ENCODE results near the gene NCOA3.
A peak's percentile ranks its signal among the peaks of the same experiment; 100 is the strongest.

The NCOA3 gene

DNA sequence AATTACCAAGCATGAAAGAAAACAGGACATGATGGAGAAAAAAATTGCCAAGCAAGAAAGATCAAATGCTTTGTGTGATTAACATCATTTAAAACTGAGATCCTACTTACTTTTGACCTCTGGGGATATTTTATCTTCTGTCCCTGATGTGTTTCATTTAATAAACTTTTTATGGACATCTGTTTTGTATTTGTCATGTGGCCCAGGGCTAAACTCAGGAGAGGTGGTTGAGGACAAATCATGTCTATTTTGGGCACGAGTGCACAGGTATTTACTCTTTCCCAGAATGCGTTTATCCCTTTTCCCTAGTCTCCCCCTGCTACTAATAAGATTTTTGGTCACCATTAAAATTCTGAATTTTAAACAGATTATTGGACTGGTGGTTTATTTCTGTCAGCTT is 128.2 kb downstream of the NCOA3 start:
- no peak for DNase-seq (ENCODE audit: low read depth, low spot score)

DNA sequence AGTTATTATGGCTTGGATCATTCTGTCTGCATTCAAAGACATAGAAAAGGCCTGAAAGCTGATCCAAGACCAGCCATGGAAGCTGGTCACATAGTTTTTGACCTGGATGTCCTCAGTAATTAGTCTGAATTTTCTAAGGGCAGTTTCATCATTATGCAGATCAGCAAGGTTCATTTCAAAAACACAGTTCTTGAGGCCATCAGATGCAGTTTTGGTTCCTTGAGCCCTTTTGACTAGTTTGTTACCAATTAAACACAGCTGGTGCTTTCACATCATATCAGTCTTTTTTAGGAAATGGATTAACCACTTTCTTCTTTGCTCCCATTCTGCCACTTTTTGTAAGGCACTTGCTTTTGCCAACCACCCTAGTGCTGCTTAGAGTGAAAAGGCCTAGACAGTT is 129.4 kb downstream of the NCOA3 start:
- DNase-seq (ENCODE audit: low read depth, low spot score): no peak

DNA sequence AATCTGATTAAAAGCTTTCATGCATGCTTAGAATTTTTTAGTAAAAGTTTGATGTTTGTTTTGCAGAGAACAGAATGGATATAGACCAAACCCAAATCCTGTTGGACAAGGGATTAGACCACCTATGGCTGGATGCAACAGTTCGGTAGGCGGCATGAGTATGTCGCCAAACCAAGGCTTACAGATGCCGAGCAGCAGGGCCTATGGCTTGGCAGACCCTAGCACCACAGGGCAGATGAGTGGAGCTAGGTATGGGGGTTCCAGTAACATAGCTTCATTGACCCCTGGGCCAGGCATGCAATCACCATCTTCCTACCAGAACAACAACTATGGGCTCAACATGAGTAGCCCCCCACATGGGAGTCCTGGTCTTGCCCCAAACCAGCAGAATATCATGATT is 133.6 kb downstream of the NCOA3 start:
- DNase-seq (ENCODE audit: low read depth, low spot score): no peak

DNA sequence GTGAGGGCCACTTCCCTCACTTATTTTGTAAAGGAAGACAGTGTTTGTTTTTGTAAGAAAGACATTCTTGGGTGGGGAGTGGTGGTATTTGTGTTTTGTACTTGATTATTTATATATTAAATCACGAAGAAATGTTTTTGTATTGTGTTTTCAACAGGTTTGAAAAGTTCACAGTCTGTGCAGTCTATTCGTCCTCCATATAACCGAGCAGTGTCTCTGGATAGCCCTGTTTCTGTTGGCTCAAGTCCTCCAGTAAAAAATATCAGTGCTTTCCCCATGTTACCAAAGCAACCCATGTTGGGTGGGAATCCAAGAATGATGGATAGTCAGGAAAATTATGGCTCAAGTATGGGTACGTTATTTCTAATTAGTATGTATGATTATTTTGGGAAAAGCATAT is 137.2 kb downstream of the NCOA3 start:
- DNase-seq (ENCODE audit: low read depth, low spot score): no peak

DNA sequence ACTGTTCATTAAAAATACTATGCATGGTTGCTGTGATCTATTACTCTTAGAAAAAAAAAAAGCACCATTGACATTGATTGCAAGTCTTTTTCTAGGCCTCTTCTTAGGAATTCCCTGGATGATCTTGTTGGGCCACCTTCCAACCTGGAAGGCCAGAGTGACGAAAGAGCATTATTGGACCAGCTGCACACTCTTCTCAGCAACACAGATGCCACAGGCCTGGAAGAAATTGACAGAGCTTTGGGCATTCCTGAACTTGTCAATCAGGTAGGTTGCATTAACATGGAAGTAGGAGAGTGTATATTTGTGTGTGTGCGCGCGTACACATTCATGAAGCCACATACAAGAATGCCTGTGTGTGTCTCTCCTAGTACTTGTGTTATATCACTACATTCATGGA is 140.4 kb downstream of the NCOA3 start:
- DNase-seq (ENCODE audit: low read depth, low spot score): no peak

GRCh38 chr20:47642624-47643023 is 140.9 kb downstream of the NCOA3 start:
- no peak for DNase-seq (ENCODE audit: low read depth, low spot score)

GRCh38 chr20:47645632-47646031 is 143.9 kb downstream of the NCOA3 start:
- DNase-seq (ENCODE audit: low read depth, low spot score): no peak

- DNase-seq (ENCODE audit: low read depth, low spot score): no peak
Observed at GRCh38 chr20:47647994-47648393, 146.3 kb downstream of the NCOA3 start.

- DNase-seq (ENCODE audit: low read depth, low spot score): no peak
Observed at GRCh38 chr20:47648943-47649342, 147.3 kb downstream of the NCOA3 start.

DNA sequence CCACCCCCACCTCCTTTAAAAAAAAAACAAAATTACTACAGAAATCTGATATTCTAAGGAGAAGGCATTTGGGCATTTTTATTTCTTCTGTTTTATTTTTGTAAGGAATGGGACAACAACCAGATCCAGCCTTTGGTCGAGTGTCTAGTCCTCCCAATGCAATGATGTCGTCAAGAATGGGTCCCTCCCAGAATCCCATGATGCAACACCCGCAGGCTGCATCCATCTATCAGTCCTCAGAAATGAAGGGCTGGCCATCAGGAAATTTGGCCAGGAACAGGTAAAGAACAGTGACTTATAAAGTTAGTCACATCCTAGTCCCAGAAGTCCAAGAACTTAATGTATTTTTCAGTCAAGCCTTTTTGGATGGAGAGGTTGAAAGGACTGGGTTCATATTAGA is 150.6 kb downstream of the NCOA3 start:
- DNase-seq (ENCODE audit: low read depth, low spot score): no peak

DNA sequence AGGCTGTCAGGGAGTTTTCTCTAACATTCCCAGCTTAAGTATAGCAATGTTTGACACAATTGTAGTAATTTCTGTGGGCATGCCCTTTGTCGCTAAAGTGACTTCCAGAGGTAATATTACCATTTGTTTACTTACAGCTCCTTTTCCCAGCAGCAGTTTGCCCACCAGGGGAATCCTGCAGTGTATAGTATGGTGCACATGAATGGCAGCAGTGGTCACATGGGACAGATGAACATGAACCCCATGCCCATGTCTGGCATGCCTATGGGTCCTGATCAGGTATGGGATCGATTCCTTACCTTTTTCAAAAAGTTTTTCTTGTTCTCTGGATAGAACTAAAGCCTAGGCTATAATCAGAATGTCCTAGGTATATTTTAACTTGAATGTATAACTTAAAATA is 151.1 kb downstream of the NCOA3 start:
- DNase-seq (ENCODE audit: low read depth, low spot score): no peak

- DNase-seq (ENCODE audit: low read depth, low spot score): no peak
Observed at GRCh38 chr20:47653869-47654268, 152.2 kb downstream of the NCOA3 start.

GRCh38 chr20:47654370-47654769 is 152.7 kb downstream of the NCOA3 start:
- no peak for DNase-seq (ENCODE audit: low read depth, low spot score)

DNA sequence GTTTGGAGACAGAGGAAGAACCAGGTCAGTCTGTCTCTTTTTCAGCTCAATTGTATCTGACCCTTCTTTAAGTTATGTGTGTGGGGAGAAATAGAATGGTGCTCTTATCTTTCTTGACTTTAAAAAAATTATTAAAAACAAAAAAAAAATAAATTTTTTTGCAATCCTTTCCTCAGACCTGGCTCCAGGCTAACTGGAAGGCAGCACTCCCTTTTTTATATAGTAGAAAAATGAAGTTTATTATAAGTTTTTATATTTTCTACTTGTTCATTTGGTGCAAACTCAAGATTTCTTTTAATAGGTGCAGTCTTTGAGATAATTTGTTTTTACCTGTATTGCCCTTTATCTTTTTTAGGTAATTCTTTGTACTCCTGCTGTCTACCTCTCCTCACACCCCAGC is 153.9 kb downstream of the NCOA3 start:
- DNase-seq (ENCODE audit: low read depth, low spot score): no peak

- no peak for DNase-seq (ENCODE audit: low read depth, low spot score)
Observed at GRCh38 chr20:47656318-47656717, 154.6 kb downstream of the NCOA3 start.

DNA sequence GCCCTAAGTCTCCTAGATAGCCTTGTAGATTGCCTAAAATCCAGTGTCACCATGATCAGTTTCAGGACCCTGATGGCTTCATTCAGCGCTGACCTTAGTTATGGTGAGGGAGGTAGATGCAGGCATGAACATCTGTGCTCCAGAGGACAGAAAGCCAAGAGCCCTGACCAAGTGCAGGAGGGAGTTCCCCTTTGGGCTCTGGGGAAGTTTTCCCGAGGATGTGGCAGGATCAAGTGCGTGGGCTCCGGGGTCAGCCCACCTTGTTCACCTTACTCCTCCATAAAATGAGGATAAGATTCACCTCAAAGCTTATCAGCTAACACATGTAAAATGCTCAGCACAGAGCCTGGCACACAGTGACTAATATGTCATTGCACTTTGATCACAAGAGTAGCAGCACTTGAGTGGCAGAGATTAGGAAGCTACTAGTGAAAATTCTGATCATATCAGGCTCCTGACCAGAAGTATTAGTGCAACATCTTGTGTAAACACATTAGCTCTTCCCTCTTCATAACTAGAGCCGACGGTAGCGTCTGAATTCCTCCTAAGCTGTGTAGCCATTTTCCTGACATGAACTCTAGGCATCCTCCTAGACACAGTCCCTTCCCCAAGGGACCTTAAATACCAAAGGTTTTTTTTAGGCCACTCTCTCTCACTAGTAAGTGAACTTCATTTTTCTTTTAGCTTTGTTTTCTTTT is 158.4 kb downstream of the NCOA3 start:
- DNase-seq (ENCODE audit: low read depth, low spot score): no peak

DNA sequence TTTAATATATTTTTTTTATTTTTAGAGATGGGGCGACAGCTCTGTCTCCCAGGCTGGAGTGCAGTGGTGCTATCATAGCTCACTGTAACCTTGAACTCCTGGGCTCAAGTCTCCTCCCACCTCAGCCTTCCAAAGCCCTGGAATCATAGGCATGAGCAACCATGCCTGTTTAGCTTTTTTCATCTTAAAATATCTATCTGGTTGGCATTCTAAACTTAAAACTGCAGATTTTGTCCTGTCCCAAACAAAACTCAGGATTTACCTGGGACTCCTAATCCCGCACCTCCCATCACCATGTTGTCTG is 158.9 kb downstream of the NCOA3 start:
- DNase-seq (ENCODE audit: low read depth, low spot score): no peak

GRCh38 chr20:47660983-47661700 is 159.5 kb downstream of the NCOA3 start:
- no peak for DNase-seq (ENCODE audit: low read depth, low spot score)

- no peak for DNase-seq (ENCODE audit: low read depth, low spot score)
Observed at GRCh38 chr20:47661714-47662113, 160.0 kb downstream of the NCOA3 start.

DNA sequence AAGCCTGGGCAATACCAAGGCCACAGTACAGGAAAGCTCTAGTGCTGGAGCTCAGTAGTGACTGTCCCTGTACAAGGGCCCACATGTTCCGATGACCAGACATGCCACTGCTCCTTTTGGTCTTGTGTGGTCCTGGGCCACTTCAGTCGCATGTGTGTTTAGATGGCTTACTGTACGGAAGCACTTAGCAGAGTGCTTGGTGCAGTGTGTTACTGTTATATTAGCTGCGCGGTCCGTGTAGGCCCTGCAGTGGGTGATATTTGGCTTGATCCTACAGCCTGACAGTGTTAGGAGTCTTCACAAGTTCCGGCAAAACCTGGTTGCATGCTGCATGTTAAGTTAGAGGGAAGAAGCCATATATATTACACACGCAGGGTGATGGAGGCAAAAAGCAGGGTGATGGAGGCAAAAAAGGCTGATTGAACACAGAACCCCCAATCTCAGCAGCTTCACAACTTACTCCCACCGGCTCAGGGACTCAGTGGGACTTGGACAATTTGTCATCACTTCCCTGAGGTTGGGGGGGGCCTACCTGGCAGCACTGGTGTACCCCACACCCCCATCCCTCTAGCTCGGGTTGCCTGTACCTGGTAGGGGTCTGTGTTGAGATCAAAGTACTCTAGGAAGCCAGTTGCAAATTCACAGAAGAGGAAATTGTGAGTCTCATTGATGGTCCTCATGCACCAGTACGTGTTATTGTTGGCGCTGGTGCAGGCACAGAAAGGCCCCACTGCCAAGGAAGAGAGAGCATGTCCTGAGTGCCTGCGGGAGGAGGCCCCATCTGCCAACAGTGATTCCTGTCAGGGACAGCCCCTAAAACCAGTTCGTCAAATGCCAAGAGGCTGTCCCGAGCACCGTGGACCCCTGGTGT is 161.0 kb downstream of the NCOA3 start:
- DNase-seq (ENCODE audit: low read depth, low spot score): no peak

DNA sequence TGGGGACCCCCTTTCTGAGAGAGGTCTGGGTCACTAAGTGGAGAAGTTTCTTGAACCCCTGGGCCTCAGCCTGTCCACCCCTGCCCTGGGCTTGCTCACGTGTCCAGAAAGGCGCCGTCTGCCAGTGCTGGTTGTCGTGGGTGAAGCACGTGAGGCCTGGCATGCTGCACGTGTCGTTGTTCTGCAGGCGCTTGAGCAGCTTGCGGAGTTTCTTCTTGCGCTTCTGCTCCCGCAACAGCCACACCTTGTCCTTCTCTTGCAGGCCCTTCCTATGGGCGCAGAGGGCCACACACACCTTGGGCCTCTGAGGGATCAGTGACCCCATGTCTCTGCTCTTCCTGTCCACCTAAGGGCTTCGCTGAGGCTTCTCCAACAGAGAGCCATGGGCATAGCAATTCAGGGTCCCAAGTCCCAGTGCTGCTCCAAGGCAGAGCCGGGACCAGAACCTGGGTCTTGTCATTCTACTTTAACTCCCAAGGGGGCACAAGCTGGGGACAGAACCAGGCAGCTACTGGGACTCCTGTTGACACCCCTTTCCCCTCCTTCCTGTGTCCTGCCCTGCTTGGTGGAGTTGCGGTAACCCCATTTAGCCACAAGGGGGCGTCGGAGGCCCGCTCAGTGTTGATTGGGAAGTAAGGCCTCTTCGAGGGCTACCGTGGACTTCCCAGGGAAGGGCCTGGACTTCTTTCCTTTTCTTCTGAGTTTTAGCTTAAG is 161.8 kb downstream of the NCOA3 start:
- DNase-seq (ENCODE audit: low read depth, low spot score): peak; percentile 90

DNA sequence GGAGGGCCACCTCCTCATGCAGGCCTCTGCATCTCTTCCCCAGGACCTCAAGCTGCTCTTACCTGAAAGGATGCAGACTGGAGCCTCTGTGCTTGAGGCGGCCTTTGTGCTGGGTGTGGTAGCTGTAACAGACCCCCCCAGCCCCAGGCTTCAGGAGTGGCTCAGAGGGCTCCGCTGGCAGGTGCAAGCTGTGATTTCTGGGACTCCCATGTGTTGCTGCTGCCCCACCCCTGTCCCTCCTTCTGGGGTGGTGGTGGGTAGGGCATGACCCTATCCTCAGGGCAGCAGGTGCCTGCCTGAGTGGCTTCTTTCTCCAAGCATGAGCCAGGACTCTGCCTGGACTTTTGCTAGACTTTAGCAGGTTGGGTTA is 162.4 kb downstream of the NCOA3 start:
- no peak for DNase-seq (ENCODE audit: low read depth, low spot score)

All from ELF-1 (cell line).